Retinal pigment epithelial cell (primary cell): ENCODE data around the gene INO80.

Experiments
- DNase-seq: peaks from one replicate; pipeline ENCODE4 v3.0.0-alpha.2; 2010; ENCODE audit warnings: low read depth
- H3K4me3 ChIP-seq: 2 replicates; pipeline ENCODE4 v1.5.1; 2011; ENCODE audit warnings: mild to moderate bottlenecking, low read length, control low read depth, moderate library complexity
- CTCF ChIP-seq: conservative IDR thresholded peaks from 2 replicates; pipeline ENCODE4 v1.5.1; 2011; ENCODE audit warnings: low read depth, low read length, control low read depth, inconsistent platforms

INO80 gene

DNA sequence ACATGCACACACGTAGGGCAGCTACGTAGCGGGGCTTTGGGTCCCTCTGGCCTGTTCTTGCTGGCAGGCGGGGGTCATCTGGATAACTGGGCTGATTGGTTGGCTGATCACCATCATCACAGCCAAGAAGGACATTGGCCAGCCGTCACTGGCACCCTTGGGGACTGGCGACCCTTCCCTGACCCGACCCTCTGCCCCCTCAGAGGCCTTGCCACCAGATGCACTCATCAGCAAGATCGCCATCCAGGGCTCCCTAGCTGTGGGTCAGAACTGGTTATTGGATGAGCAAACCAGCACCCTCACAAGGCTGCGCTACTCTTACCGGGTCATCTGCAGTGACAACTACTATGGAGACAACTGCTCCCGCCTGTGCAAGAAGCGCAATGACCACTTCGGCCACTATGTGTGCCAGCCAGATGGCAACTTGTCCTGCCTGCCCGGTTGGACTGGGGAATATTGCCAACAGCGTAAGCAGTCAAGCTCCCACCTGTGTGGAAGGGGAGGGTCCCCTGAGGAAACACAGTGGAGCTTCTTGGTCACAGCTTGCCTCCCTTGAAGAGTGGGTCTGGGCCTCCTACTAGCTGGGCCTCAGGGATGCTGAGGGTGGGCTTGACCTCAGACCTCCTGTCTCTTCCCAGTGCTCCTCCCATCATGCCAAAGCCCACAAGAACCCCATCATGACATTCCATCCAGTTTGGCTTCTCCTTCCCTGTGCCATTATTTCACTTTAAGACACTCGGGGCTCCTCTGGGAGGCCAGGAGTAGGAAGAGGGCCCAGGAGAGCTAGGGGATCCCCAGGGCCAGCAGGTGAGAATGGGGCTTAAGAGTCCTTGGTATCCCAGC lies 184.6 kb downstream of the INO80 start:
- no peak for DNase-seq
- TF ChIP-seq CTCF = no peak
- no peak overlapping the region for H3K4me3 ChIP-seq

DNA sequence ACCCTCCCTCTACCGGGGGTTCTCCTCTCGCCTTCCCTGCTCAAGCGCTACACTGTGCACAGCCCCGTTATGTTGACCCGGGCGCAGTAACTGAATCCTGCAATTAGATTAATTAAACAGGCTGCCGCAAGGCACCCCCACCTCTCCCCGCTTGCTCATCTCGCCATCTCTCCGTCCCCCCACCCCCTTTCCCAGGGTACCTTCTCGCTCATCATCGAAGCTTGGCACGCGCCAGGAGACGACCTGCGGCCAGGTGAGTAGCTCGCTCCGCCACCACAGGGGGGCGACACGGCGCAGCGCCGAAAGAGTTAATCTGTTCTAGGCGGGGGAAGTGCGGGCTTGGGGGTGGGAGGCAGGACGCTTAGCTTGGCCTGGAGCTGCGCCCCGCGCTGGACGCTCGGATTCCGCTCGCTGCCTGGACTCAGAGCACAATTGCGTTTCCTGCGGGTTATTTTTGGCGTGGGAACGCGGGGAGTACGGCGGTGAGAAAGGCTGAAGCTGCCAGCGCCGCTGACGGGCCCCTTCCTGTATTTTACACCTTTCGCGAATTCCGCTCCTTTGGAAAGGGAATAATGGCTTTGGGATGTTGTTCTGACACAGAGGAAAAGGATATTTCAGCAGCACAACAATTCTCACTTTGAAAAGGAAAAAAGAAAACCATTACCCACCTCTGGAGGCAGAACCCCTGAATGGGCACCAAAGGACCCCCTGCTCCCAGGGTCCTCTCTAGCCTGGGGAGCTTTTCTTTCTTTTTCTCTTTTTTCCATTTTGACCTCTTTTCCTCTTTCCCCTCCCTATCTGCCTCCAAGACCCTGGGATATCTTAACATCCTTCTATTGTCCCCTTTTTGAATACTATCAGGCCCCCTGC lies 185.4 kb downstream of the INO80 start:
- TF ChIP-seq CTCF = peak; percentile 69
- DNase-seq = no peak
- peak overlapping the region; percentile 23 for H3K4me3 ChIP-seq

DNA sequence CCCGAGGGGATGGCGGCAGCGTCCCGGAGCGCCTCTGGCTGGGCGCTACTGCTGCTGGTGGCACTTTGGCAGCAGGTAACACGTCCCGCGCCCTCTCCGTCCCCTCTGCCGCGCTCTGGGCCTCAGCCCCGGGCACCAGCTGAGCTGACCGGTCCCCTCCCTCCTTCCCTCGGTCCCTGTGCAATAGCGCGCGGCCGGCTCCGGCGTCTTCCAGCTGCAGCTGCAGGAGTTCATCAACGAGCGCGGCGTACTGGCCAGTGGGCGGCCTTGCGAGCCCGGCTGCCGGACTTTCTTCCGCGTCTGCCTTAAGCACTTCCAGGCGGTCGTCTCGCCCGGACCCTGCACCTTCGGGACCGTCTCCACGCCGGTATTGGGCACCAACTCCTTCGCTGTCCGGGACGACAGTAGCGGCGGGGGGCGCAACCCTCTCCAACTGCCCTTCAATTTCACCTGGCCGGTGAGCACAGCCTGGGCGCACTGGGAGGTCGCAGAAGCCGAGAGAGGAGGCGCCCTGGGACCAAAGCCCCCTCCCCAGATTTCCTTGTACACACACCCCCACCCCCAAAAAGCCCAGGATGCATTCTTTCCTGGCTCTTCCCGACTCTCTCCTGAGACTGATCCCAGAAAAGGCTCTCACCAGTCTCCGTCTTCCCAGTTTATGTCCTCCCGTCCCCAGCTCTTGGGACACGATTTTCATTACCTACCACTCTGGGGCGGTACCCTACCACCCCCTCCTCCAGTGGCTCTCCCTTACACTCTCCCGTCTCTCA lies 186.2 kb downstream of the INO80 start:
- TF ChIP-seq CTCF = no peak
- H3K4me3 ChIP-seq = peak overlapping the region; percentile 26
- DNase-seq = no peak
